ENCODE results near the gene FMN1. TPM values are rescaled to one million over a fixed set of nuclear protein-coding genes. Genes with fewer than 3 reads are reported as not detected.

FMN1 gene
- total RNA-seq (2022; extraction: Qiagen RNA extraction; ENCODE audit: low read depth) = 0.23 to 0.70 TPM (median 0.28 TPM) in 5 replicates

DNA sequence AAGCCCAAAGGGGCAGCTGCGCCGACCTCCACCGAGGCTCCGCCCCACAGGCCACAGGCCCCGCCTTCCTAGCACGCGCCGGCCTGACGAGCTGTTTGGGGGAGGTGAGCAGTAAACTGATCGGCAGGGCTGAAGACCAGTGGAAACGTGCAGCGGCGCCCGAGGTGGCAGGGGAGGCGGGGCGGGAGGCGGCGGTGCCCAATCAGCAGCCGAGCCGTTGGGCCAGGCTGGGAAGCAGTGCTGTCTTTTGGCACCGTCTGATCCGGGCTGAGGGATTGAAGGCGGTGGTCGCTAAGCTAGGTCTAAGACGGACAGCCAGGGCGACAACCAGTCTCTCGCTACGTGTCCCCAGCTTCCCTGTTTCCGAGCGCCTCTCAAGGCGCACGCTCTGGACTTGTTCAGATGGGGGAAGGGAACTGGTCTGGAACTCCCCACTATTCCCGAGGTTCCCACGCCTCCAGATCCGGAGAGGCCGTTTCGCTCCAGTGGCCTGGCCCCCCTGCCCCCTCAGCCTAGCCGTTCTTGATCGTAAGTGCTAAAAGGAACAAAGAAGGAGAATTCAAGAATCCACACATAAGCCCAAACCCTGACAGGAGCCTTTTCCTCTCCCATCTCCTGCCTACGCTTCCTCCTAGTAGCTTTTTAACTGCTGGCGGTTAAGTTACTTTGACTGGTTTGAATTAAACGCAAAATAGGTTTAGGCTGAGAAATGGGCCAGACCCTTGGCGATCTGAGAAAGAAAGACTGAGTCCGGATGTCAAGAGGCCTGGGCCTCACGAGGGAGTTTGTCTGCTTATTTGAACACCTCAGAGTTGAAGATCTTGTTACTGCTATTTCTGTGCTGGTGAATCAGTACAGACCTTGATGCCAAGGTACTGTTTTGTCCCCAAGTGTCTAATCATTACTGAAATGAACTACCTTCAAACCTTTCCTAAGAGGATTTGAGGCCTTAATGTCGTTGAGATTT is at the start of gene FMN1:
FMN1 (minus strand) TSS at position 11 of the 967 bp plus-strand sequence. CDS start 39,800 bp downstream, outside the sequence.

DNA sequence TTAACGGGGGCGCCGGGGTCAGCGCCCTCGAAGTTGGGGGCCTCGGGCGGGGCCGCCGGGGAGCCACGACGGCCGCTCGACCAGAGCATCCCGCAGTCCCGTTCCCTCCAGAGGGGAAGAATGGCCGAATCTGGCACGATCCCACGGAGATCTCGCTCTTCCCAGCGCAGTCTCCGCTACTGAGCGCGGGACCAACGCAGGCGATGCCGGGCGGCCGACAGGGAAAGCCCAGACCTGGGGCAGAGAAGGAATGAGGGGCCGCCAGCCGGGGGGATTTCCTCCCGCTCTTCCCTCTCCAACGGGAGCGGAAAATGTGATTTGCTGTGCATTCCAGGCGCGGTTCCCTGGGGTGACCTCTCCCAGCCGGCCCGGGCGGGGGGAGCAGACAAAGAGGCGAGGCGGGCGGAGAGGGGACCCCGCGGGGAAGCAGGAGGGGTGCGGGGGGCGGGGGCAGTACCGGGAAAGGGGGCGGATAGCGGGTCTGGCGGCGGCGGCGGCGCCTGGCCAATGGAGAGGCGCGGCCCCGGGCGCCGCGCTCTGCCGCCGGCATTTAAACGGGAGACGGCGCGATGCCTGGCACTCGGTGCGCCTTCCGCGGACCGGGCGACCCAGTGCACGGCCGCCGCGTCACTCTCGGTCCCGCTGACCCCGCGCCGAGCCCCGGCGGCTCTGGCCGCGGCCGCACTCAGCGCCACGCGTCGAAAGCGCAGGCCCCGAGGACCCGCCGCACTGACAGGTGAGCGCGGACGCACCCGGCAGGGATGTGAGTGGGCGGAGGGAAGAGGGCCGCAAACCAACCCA is 476.9 kb downstream of the FMN1 start, which contains the start of gene GREM1:
GREM1 (plus strand) TSS at position 579 of the 801 bp plus-strand sequence. CDS start 12,687 bp downstream, outside the sequence.

Other genes with a start within 250 kb of the FMN1 start
- gene RYR3, start 116.3 kb upstream of the FMN1 start, total RNA-seq (2022; extraction: Qiagen RNA extraction; ENCODE audit: low read depth) = 0.01 to 0.23 TPM (median 0.03 TPM) in 4 of 5 replicates, not detected in the other